ENCODE data around the gene RHOB.

DNA sequence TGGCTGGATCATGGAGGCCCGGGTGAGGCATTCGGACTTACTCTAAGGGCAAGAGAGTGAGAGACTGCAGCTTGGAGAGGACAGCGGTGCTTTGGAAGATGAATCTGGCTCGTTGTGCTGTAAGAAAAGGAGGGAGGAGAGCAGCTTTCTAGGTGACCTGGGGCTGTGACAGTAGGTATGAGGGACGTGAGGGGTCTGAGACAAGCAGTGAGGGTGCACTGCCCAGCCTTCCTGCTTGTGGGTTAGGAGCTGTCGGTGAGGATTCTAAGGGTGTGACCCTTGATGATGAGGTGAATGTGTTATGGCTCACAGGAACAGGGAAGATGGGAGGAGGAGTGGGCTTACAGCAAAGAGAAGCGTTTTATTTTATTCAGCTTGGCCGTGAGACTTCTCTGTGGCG is 27.1 kb upstream of the RHOB start:
- TF ChIP-seq, protein P1, sequence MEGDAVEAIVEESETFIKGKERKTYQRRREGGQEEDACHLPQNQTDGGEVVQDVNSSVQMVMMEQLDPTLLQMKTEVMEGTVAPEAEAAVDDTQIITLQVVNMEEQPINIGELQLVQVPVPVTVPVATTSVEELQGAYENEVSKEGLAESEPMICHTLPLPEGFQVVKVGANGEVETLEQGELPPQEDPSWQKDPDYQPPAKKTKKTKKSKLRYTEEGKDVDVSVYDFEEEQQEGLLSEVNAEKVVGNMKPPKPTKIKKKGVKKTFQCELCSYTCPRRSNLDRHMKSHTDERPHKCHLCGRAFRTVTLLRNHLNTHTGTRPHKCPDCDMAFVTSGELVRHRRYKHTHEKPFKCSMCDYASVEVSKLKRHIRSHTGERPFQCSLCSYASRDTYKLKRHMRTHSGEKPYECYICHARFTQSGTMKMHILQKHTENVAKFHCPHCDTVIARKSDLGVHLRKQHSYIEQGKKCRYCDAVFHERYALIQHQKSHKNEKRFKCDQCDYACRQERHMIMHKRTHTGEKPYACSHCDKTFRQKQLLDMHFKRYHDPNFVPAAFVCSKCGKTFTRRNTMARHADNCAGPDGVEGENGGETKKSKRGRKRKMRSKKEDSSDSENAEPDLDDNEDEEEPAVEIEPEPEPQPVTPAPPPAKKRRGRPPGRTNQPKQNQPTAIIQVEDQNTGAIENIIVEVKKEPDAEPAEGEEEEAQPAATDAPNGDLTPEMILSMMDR (IDR thresholded peaks at IDR 0.05), result no peak
- no peak for TF ChIP-seq POLR2A (IDR thresholded peaks at IDR 0.05)

Data from body of pancreas (tissue), 4 donors.